Measurements from ENCODE around the gene ANKRD18B.
"Not testable (repeated sequence)": the region's sequence is repeated elsewhere in the genome, so short reads cannot be mapped to it uniquely, and the experiment has no call there.

Gene ANKRD18B

GRCh38 chr9:33524306-33524947 lies 376 bp downstream of the ANKRD18B start:
- H3K4me1 ChIP-seq (ENCODE audit: insufficient read depth, low read length) = no peaks in the 10 kb centered on the region
- DNase-seq (no peak), ATAC-seq (ENCODE audit: insufficient read depth, low read depth) (no peak)
- no peak overlapping the region for H3K4me3 ChIP-seq (ENCODE audit: low read depth in 1 of 2, low read length in 2 of 2)
- no peaks in the 10 kb centered on the region for H3K36me3 ChIP-seq (ENCODE audit: insufficient read depth, low read length)
- no peaks in the 10 kb centered on the region for H3K9me3 ChIP-seq (ENCODE audit: insufficient read depth, low read length, severe bottlenecking)
- TF ChIP-seq, protein P1, sequence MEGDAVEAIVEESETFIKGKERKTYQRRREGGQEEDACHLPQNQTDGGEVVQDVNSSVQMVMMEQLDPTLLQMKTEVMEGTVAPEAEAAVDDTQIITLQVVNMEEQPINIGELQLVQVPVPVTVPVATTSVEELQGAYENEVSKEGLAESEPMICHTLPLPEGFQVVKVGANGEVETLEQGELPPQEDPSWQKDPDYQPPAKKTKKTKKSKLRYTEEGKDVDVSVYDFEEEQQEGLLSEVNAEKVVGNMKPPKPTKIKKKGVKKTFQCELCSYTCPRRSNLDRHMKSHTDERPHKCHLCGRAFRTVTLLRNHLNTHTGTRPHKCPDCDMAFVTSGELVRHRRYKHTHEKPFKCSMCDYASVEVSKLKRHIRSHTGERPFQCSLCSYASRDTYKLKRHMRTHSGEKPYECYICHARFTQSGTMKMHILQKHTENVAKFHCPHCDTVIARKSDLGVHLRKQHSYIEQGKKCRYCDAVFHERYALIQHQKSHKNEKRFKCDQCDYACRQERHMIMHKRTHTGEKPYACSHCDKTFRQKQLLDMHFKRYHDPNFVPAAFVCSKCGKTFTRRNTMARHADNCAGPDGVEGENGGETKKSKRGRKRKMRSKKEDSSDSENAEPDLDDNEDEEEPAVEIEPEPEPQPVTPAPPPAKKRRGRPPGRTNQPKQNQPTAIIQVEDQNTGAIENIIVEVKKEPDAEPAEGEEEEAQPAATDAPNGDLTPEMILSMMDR (IDR thresholded peaks at IDR 0.05; ENCODE audit: borderline replicate concordance, extremely low read depth, low read length, poor library complexity, severe bottlenecking) = no peak
- no peak overlapping the region for H3K4me2 ChIP-seq (ENCODE audit: insufficient read depth, low read length)
- no peak overlapping the region for H2AFZ ChIP-seq (ENCODE audit: low read depth, low read length)
- H4K20me1 ChIP-seq (ENCODE audit: insufficient read depth, low read length) = no peaks in the 10 kb centered on the region
- H3K79me2 ChIP-seq (ENCODE audit: insufficient read depth, low read length) = no peaks in the 10 kb centered on the region
- no peak overlapping the region for H3K9ac ChIP-seq (ENCODE audit: low read depth, low read length)
- H3K27me3 ChIP-seq (ENCODE audit: insufficient read depth, low read length, poor library complexity) = no peaks in the 10 kb centered on the region
- no peak overlapping the region for H3K27ac ChIP-seq (ENCODE audit: low read length)

DNA sequence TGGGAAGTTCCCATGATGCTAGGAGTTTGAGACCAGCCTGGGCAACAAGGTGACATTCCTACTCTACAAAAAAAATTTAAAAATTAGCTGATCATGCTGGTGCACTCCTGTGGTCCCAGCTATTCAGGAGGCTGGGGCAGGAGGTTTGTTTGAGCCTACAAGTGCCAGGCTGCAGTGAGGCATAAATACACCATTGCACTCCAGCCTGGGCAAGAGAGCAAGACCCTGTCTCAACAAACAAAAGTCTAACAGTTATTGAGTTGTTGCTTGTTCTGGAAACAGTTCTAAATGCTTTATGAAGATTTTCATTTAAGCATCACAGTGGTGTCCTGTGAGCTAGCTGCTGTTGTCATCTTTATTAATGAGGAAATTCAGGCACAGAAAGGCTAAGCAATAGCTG lies 4.0 kb downstream of the ANKRD18B start:
- not testable (repeated sequence) for H2AFZ ChIP-seq (ENCODE audit: low read depth, low read length); H3K4me3 ChIP-seq (ENCODE audit: low read depth in 1 of 2, low read length in 2 of 2); H3K27me3 ChIP-seq (ENCODE audit: insufficient read depth, low read length, poor library complexity); DNase-seq; H3K36me3 ChIP-seq (ENCODE audit: insufficient read depth, low read length); ATAC-seq (ENCODE audit: insufficient read depth, low read depth); H3K4me1 ChIP-seq (ENCODE audit: insufficient read depth, low read length); H3K79me2 ChIP-seq (ENCODE audit: insufficient read depth, low read length); H4K20me1 ChIP-seq (ENCODE audit: insufficient read depth, low read length); H3K9ac ChIP-seq (ENCODE audit: low read depth, low read length); H3K4me2 ChIP-seq (ENCODE audit: insufficient read depth, low read length); H3K9me3 ChIP-seq (ENCODE audit: insufficient read depth, low read length, severe bottlenecking); H3K27ac ChIP-seq (ENCODE audit: low read length)

GRCh38 chr9:33533958-33534357 lies 9.9 kb downstream of the ANKRD18B start:
- not testable (repeated sequence) for H3K4me2 ChIP-seq (ENCODE audit: insufficient read depth, low read length); H4K20me1 ChIP-seq (ENCODE audit: insufficient read depth, low read length); H3K9ac ChIP-seq (ENCODE audit: low read depth, low read length); H3K4me1 ChIP-seq (ENCODE audit: insufficient read depth, low read length); H3K27ac ChIP-seq (ENCODE audit: low read length); DNase-seq; H2AFZ ChIP-seq (ENCODE audit: low read depth, low read length); H3K9me3 ChIP-seq (ENCODE audit: insufficient read depth, low read length, severe bottlenecking); H3K36me3 ChIP-seq (ENCODE audit: insufficient read depth, low read length); ATAC-seq (ENCODE audit: insufficient read depth, low read depth); H3K79me2 ChIP-seq (ENCODE audit: insufficient read depth, low read length); H3K27me3 ChIP-seq (ENCODE audit: insufficient read depth, low read length, poor library complexity); H3K4me3 ChIP-seq (ENCODE audit: low read depth in 1 of 2, low read length in 2 of 2)

DNA sequence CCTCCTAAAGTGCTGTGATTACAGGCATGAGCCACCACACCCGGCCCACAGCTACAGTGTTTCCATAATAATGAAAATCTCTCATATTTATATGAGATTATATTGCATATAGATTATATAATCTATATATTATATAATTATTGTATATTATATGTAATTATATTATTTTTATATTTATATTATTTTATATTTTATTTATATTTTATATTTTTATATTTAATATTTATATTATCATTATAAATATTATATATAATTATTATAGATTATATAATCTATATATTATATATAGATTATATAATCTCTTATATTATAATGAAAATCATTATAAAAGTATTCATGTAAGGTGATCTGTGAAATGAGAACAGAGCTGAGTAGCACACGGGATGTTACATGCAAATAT lies 11.5 kb downstream of the ANKRD18B start:
- Histone ChIP-seq H2AFZ (ENCODE audit: low read depth, low read length) (no peak overlapping the region), H3K27ac (ENCODE audit: low read length) (no peak overlapping the region), H3K9me3 (ENCODE audit: insufficient read depth, low read length, severe bottlenecking) (no peaks in the 10 kb centered on the region), H3K4me3 (ENCODE audit: low read depth in 1 of 2, low read length in 2 of 2) (no peak overlapping the region), H4K20me1 (ENCODE audit: insufficient read depth, low read length) (no peaks in the 10 kb centered on the region), H3K4me2 (ENCODE audit: insufficient read depth, low read length) (no peak overlapping the region), H3K36me3 (ENCODE audit: insufficient read depth, low read length) (no peaks in the 10 kb centered on the region), H3K27me3 (ENCODE audit: insufficient read depth, low read length, poor library complexity) (no peaks in the 10 kb centered on the region), H3K9ac (ENCODE audit: low read depth, low read length) (no peak overlapping the region), H3K79me2 (ENCODE audit: insufficient read depth, low read length) (no peaks in the 10 kb centered on the region), H3K4me1 (ENCODE audit: insufficient read depth, low read length) (no peaks in the 10 kb centered on the region)
- TF ChIP-seq EZH2 (IDR thresholded peaks at IDR 0.05; ENCODE audit: borderline replicate concordance, low read depth, low read length, severe bottlenecking) = no peak
- TF ChIP-seq, protein P1 (IDR thresholded peaks at IDR 0.05; ENCODE audit: borderline replicate concordance, extremely low read depth, low read length, poor library complexity, severe bottlenecking) = no peak
- ATAC-seq (ENCODE audit: insufficient read depth, low read depth) (no peak), DNase-seq (no peak)

GRCh38 chr9:33543463-33543862 lies 19.4 kb downstream of the ANKRD18B start:
- not testable (repeated sequence) for ATAC-seq (ENCODE audit: insufficient read depth, low read depth); DNase-seq; H3K9me3 ChIP-seq (ENCODE audit: insufficient read depth, low read length, severe bottlenecking); H3K36me3 ChIP-seq (ENCODE audit: insufficient read depth, low read length); H3K27ac ChIP-seq (ENCODE audit: low read length); H3K9ac ChIP-seq (ENCODE audit: low read depth, low read length); H3K4me2 ChIP-seq (ENCODE audit: insufficient read depth, low read length); H4K20me1 ChIP-seq (ENCODE audit: insufficient read depth, low read length); H2AFZ ChIP-seq (ENCODE audit: low read depth, low read length); H3K27me3 ChIP-seq (ENCODE audit: insufficient read depth, low read length, poor library complexity); H3K79me2 ChIP-seq (ENCODE audit: insufficient read depth, low read length); H3K4me3 ChIP-seq (ENCODE audit: low read depth in 1 of 2, low read length in 2 of 2); H3K4me1 ChIP-seq (ENCODE audit: insufficient read depth, low read length)

DNA sequence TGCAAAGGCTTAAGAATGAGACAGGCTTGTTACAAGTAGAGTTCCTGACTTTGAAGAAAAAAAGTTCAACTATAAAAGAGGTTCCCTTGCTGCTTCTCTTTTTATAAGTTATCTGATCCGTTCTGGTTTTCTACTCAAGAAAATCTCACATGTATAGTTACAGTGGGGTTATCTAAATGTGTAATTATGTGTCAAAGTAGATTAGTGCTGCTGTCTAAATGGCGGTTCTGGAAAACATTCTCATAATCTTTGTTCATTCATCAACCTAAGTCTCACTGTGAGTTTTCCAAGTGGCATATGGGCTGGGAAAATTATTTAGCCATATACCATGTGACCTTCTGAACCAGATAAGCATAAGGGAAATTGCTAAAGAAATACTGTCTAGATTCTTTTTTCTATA lies 21.7 kb downstream of the ANKRD18B start:
- not testable (repeated sequence) for H3K79me2 ChIP-seq (ENCODE audit: insufficient read depth, low read length); H2AFZ ChIP-seq (ENCODE audit: low read depth, low read length); DNase-seq; H3K27ac ChIP-seq (ENCODE audit: low read length); H3K4me2 ChIP-seq (ENCODE audit: insufficient read depth, low read length); H3K9ac ChIP-seq (ENCODE audit: low read depth, low read length); H3K4me1 ChIP-seq (ENCODE audit: insufficient read depth, low read length); ATAC-seq (ENCODE audit: insufficient read depth, low read depth); H3K4me3 ChIP-seq (ENCODE audit: low read depth in 1 of 2, low read length in 2 of 2); H4K20me1 ChIP-seq (ENCODE audit: insufficient read depth, low read length); H3K9me3 ChIP-seq (ENCODE audit: insufficient read depth, low read length, severe bottlenecking); H3K27me3 ChIP-seq (ENCODE audit: insufficient read depth, low read length, poor library complexity); H3K36me3 ChIP-seq (ENCODE audit: insufficient read depth, low read length)

DNA sequence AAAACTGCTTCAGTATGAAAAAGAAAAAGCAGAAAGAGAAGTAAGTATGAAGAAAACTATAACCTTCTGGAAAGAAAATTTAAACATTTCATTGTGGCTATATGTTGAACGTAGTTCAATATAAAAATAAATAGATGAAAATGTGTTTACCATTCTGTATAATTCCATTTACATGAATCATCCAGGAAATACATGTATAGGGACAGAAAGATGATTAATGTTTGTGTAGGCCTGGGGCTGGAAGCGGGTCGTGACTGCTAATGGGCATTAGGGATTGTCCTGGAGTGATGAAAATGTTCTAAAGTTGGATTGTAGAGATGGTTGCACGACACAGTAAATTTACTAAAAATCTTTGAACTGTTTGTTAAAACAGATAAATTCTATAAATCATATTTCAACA lies 24.8 kb downstream of the ANKRD18B start:
- not testable (repeated sequence) for H3K4me3 ChIP-seq (ENCODE audit: low read depth in 1 of 2, low read length in 2 of 2); H3K9me3 ChIP-seq (ENCODE audit: insufficient read depth, low read length, severe bottlenecking); H3K36me3 ChIP-seq (ENCODE audit: insufficient read depth, low read length); H3K4me2 ChIP-seq (ENCODE audit: insufficient read depth, low read length); DNase-seq; H3K27ac ChIP-seq (ENCODE audit: low read length); H3K79me2 ChIP-seq (ENCODE audit: insufficient read depth, low read length); H2AFZ ChIP-seq (ENCODE audit: low read depth, low read length); H3K27me3 ChIP-seq (ENCODE audit: insufficient read depth, low read length, poor library complexity); ATAC-seq (ENCODE audit: insufficient read depth, low read depth); H4K20me1 ChIP-seq (ENCODE audit: insufficient read depth, low read length); H3K4me1 ChIP-seq (ENCODE audit: insufficient read depth, low read length); H3K9ac ChIP-seq (ENCODE audit: low read depth, low read length)
